ENCODE measurements around the gene C11orf24. TPM values are rescaled to one million over a fixed set of nuclear protein-coding genes. Genes with fewer than 3 reads are reported as not detected.
"Not testable (repeated sequence)": the region's sequence is repeated elsewhere in the genome, so short reads cannot be mapped to it uniquely, and the experiment has no call there.

C11orf24 gene
- polyA plus RNA-seq, 1 of the 3 experiments (the other 2 are of a cell fraction): 50.9 TPM

- WGBS (ENCODE audit: low lambda C conversion rate): 83% methylated on average over 5 of the region's 5 CpGs
- H3K9me3 ChIP-seq; H2AFZ ChIP-seq (ENCODE audit: low read depth); H3K4me2 ChIP-seq; H3K4me3 ChIP-seq (ENCODE audit: low read depth in 2 of 2, low read length in 1 of 2); H3K4me1 ChIP-seq (ENCODE audit: control insufficient read depth in 1 of 2, insufficient read depth in 2 of 2, low read depth in 1 of 2, low read length in 1 of 2); POLR2A ChIA-PET; H3K9ac ChIP-seq; H3F3A ChIP-seq (replicated peaks; ENCODE audit: insufficient read depth); H3K79me2 ChIP-seq (ENCODE audit: insufficient read depth); H3K27me3 ChIP-seq (ENCODE audit: insufficient read depth); H3K36me3 ChIP-seq (replicated peaks in 1 of 2; ENCODE audit: control insufficient read depth in 1 of 2, insufficient read depth in 2 of 2, low read length in 1 of 2); H3K27ac ChIP-seq (ENCODE audit: low read depth in 2 of 2, low read length in 1 of 2); DNase-seq; H4K20me1 ChIP-seq (ENCODE audit: insufficient read depth); H3K9me2 ChIP-seq: not testable (repeated sequence)
- CTCF ChIA-PET: interaction anchor here (1.8 kb wide), 1 partner anchor 12 kb away, joined by 6 read pairs; no protein-coding TSS in a partner anchor
These were observed 26.9 kb downstream of the C11orf24 start for GRCh38 chr11:68244912-68245311.

- H3K27ac ChIP-seq (ENCODE audit: low read depth in 2 of 2, low read length in 1 of 2); H3K9ac ChIP-seq; H3K4me3 ChIP-seq (ENCODE audit: low read depth in 2 of 2, low read length in 1 of 2); H2AFZ ChIP-seq (ENCODE audit: low read depth); H3F3A ChIP-seq (replicated peaks; ENCODE audit: insufficient read depth); H3K4me1 ChIP-seq (ENCODE audit: control insufficient read depth in 1 of 2, insufficient read depth in 2 of 2, low read depth in 1 of 2, low read length in 1 of 2); H3K27me3 ChIP-seq (ENCODE audit: insufficient read depth); H3K9me3 ChIP-seq; H3K9me2 ChIP-seq; H3K36me3 ChIP-seq (replicated peaks in 1 of 2; ENCODE audit: control insufficient read depth in 1 of 2, insufficient read depth in 2 of 2, low read length in 1 of 2); H3K79me2 ChIP-seq (ENCODE audit: insufficient read depth); H4K20me1 ChIP-seq (ENCODE audit: insufficient read depth); H3K4me2 ChIP-seq; POLR2A ChIA-PET; DNase-seq: not testable (repeated sequence)
- CTCF ChIA-PET: interaction anchor here (0.9 to 1.8 kb wide), 2 partner anchors 14 to 16 kb away, joined by 3 to 6 read pairs; no protein-coding TSS in a partner anchor
- WGBS (ENCODE audit: low lambda C conversion rate): 100% methylated on average over 1 of the region's 1 CpG
These were observed 27.9 kb downstream of the C11orf24 start for GRCh38 chr11:68243847-68244246.

GRCh38 chr11:68242616-68243015 is 29.2 kb downstream of the C11orf24 start:
- WGBS (ENCODE audit: low lambda C conversion rate): 67% methylated on average over 2 of the region's 2 CpGs
- Histone ChIP-seq H3K27me3 (ENCODE audit: insufficient read depth) (no peaks in the 10 kb centered on the region; the same call in 1 of the 2 replicates), H3K36me3 (replicated peaks in 1 of 2; ENCODE audit: control insufficient read depth in 1 of 2, insufficient read depth in 2 of 2, low read length in 1 of 2) (no peaks in the 10 kb centered on the region), H3K79me2 (ENCODE audit: insufficient read depth) (no peaks in the 10 kb centered on the region), H3K4me2 (no peak overlapping the region), H3K27ac (ENCODE audit: low read depth in 2 of 2, low read length in 1 of 2) (no peak overlapping the region), H3K9ac (no peak overlapping the region), H3K9me3 (peaks cover 6% of the 10 kb centered on the region; the same call in 1 of the 2 replicates), H3F3A (replicated peaks; ENCODE audit: insufficient read depth) (no peaks in the 10 kb centered on the region), H2AFZ (ENCODE audit: low read depth) (no peak overlapping the region), H3K9me2 (no peaks in the 10 kb centered on the region), H3K4me3 (ENCODE audit: low read depth in 2 of 2, low read length in 1 of 2) (no peak overlapping the region), H4K20me1 (ENCODE audit: insufficient read depth) (no peaks in the 10 kb centered on the region), H3K4me1 (ENCODE audit: control insufficient read depth in 1 of 2, insufficient read depth in 2 of 2, low read depth in 1 of 2, low read length in 1 of 2) (no peaks in the 10 kb centered on the region)
- ChIA-PET CTCF (interaction anchor here (0.8 to 1.3 kb wide), 3 partner anchors 9 to 55 kb away, joined by 3 to 7 read pairs (median 3); no protein-coding TSS in a partner anchor), POLR2A (no interaction called here)
- no peak for DNase-seq
- TF ChIP-seq RXRA (IDR thresholded peaks at IDR 0.05; ENCODE audit: borderline replicate concordance, low read depth) (no peak), TAF1 (IDR thresholded peaks at IDR 0.05; ENCODE audit: borderline replicate concordance, low read depth, low read length) (no peak), YY1 (IDR thresholded peaks at IDR 0.05; ENCODE audit: low read depth) (no peak), USF2 (IDR thresholded peaks at IDR 0.05; ENCODE audit: borderline replicate concordance, low read depth, low read length) (no peak), ZBTB33 (IDR thresholded peaks at IDR 0.05; ENCODE audit: borderline replicate concordance, low read depth) (no peak), RCOR1 (IDR thresholded peaks at IDR 0.05; ENCODE audit: low read length) (no peak), POLR2AphosphoS5 (IDR thresholded peaks at IDR 0.05; ENCODE audit: low read depth, low read length) (no peak), TEAD4 (IDR thresholded peaks at IDR 0.05; ENCODE audit: borderline replicate concordance, insufficient read depth) (no peak)

All from SK-N-SH (cell line).